ENCODE data around the gene CLIP1. TPM values are rescaled to one million over a fixed set of nuclear protein-coding genes. Genes with fewer than 3 reads are reported as not detected.

CLIP1 gene
- total and polyA plus RNA-seq, 2 of the 8 experiments (the other 6 are each of a cell fraction or from before 2014, with no cell fraction given) = 19.0 to 27.6 TPM

DNA sequence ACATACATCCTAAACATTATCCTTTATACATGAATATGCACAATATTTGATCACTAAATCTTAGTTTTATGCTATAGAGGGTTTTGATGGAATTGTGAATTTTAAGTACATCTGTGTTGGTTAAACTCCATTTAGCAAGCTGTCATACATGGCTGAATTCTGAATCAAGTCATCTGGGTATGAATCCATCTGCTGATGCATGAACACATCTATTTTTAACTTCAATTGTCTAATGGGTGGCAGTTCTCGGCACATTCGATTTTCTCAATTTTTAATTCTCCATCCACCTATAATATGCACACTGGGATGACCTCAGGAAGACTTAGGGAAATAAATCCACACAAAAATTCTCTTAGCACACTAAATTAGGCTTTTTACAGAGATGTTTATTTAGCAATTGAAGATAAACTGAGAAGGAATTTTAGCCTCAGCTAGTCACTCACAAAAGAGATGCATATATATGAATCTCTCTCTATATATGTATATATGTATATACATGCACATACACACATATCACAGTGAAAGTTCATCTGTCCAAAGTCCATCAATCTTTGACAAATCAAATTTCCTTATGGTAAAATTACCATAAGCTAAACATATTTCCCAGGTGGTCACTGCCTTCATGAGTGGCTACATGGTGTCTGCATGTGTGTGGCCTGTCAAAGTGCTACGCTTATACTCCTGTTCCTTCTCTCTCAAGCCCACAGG is 111.7 kb downstream of the CLIP1 start (continued):
- TF ChIP-seq CHD2 (IDR thresholded peaks at IDR 0.05; ENCODE audit: low read length) (no peak), FOSL1 (IDR thresholded peaks at IDR 0.05; ENCODE audit: insufficient read depth, low read depth, low read length) (no peak), SRF (IDR thresholded peaks at IDR 0.05; ENCODE audit: low read depth, low read length) (no peak), YY1 (IDR thresholded peaks at IDR 0.05; ENCODE audit: low read depth, low read length) (no peak), HDAC2 (IDR thresholded peaks at IDR 0.05; ENCODE audit: borderline replicate concordance in 1 of 2, low read depth in 2 of 2, low read length in 2 of 2) (no peak), GABPA (IDR thresholded peaks at IDR 0.05; ENCODE audit: borderline replicate concordance, insufficient read depth, low read length) (no peak), EZH2 (IDR thresholded peaks at IDR 0.05; ENCODE audit: low read depth, low read length, severe bottlenecking) (no peak)

Measured in H1 (cell line).